Measurements from ENCODE around the gene SLC4A7.
"Not testable (repeated sequence)": the region's sequence is repeated elsewhere in the genome, so short reads cannot be mapped to it uniquely, and the experiment has no call there.

Gene SLC4A7

GRCh38 chr3:27451251-27451650 is 32.9 kb downstream of the SLC4A7 start:
- TF ChIP-seq CTCF (IDR thresholded peaks at IDR 0.05; ENCODE audit: low read depth, low read length, missing control alignments), result no peak
- no peak overlapping the region for H3K4me3 ChIP-seq (ENCODE audit: low read depth, low read length)
- DNase-seq (ENCODE audit: low read depth), result peak; percentile 57
- in situ Hi-C loops (cut with HindIII; ENCODE audit: low sequenced_read_pairs), result loop anchor here (25.0 kb wide), 1 partner anchor 314 kb away; no protein-coding TSS in a partner anchor

GRCh38 chr3:27449530-27450150 is 34.5 kb downstream of the SLC4A7 start:
- no peak for TF ChIP-seq CTCF (IDR thresholded peaks at IDR 0.05; ENCODE audit: low read depth, low read length, missing control alignments)
- no peak overlapping the region for H3K4me3 ChIP-seq (ENCODE audit: low read depth, low read length)
- no peak for DNase-seq (ENCODE audit: low read depth)
- in situ Hi-C loops (cut with HindIII; ENCODE audit: low sequenced_read_pairs), result loop anchor here (25.0 kb wide), 1 partner anchor 312 kb away; no protein-coding TSS in a partner anchor

- DNase-seq (ENCODE audit: low read depth); H3K4me3 ChIP-seq (ENCODE audit: low read depth, low read length); in situ Hi-C loops (cut with HindIII; ENCODE audit: low sequenced_read_pairs): not testable (repeated sequence)
These were observed 41.2 kb downstream of the SLC4A7 start for GRCh38 chr3:27442995-27443394.

- DNase-seq (ENCODE audit: low read depth); in situ Hi-C loops (cut with HindIII; ENCODE audit: low sequenced_read_pairs); H3K4me3 ChIP-seq (ENCODE audit: low read depth, low read length): not testable (repeated sequence)
These were observed 45.8 kb downstream of the SLC4A7 start for GRCh38 chr3:27438352-27438751.

GRCh38 chr3:27431116-27431515 is 53.1 kb downstream of the SLC4A7 start:
- DNase-seq (ENCODE audit: low read depth), result peak; percentile 99
- H3K4me3 ChIP-seq (ENCODE audit: low read depth, low read length), result no peak overlapping the region
- in situ Hi-C loops (cut with HindIII; ENCODE audit: low sequenced_read_pairs), result no loop called here
- TF ChIP-seq CTCF (IDR thresholded peaks at IDR 0.05; ENCODE audit: low read depth, low read length, missing control alignments), result no peak

GRCh38 chr3:27429909-27430308 is 54.3 kb downstream of the SLC4A7 start:
- no peak for DNase-seq (ENCODE audit: low read depth)
- no peak overlapping the region for H3K4me3 ChIP-seq (ENCODE audit: low read depth, low read length)
- in situ Hi-C loops (cut with HindIII; ENCODE audit: low sequenced_read_pairs), result no loop called here
- no peak for TF ChIP-seq CTCF (IDR thresholded peaks at IDR 0.05; ENCODE audit: low read depth, low read length, missing control alignments)

- in situ Hi-C loops (cut with HindIII; ENCODE audit: low sequenced_read_pairs), result no loop called here
- no peak for TF ChIP-seq CTCF (IDR thresholded peaks at IDR 0.05; ENCODE audit: low read depth, low read length, missing control alignments)
These were observed 55.7 kb downstream of the SLC4A7 start for GRCh38 chr3:27428446-27428845.

GRCh38 chr3:27426926-27427325 is 57.3 kb downstream of the SLC4A7 start:
- DNase-seq (ENCODE audit: low read depth), result no peak
- no peak overlapping the region for H3K4me3 ChIP-seq (ENCODE audit: low read depth, low read length)
- in situ Hi-C loops (cut with HindIII; ENCODE audit: low sequenced_read_pairs), result no loop called here
- TF ChIP-seq CTCF (IDR thresholded peaks at IDR 0.05; ENCODE audit: low read depth, low read length, missing control alignments), result no peak

More at GRCh38 chr3:27428446-27428845, 55.7 kb downstream of the SLC4A7 start:
- no peak overlapping the region for H3K4me3 ChIP-seq (ENCODE audit: low read depth, low read length)
- no peak for DNase-seq (ENCODE audit: low read depth)

Data from astrocyte of the cerebellum (primary cell).